ENCODE measurements around the gene MAIP1.

MAIP1 gene

DNA sequence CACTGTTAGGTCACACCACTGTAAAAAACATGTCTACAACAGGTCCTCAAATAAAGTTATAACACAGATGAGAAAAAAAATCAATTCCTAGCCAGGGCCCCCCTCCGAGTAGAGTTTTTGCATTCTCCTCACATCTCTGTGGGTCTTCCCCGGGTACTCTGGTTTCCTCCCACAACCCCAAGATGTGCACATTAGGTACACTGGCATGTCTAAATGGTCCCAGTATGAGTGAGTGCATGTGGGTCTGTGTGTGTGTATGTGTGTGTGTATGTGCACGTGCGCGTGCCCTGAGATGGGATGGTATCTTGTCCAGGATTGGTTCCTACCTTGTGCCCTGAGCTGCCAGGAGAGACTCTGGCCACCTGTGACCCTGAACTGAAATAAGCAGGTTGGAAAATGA, 5.0 kb upstream of the MAIP1 start:
- DNase-seq (ENCODE audit: low read depth in 2 of 2): no peak

DNA sequence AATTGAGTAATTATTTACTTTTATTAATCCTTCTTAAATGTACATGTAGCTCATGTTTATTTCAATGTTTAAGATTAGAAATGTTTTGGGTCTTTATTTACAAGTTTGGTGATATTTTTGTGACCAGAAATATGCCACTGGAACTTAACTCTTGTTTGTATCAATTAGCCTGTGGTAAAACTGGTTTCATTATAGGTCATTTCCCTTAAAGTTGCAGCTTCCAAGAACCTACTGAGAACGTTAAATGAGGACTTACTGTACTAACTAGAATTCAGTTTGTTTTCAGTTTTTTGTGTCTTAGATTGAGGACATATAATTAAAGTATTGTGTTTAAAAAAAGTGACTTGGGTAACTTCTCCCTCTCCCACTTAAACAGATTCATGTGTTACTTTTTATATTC, 4.4 kb upstream of the MAIP1 start:
- DNase-seq (ENCODE audit: low read depth in 2 of 2): no peak

DNA sequence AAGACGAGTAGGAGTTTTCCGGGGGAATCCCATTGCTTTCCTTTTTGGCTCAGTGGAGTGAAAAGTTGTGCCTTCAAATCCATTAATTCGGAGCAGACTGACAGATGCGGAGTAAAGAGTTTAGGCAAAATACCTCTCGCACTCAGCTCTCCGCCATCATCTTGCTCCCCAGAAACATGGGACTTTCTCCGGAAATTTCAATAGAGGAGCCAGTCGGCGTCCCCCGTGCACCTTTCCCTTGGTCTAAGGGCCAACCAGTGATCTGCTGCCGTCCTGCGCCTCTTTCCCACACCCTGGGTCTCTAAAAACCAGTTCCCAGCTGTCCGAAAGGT, 409 bp upstream of the MAIP1 start:
- no peak for DNase-seq (ENCODE audit: low read depth in 2 of 2)

DNA sequence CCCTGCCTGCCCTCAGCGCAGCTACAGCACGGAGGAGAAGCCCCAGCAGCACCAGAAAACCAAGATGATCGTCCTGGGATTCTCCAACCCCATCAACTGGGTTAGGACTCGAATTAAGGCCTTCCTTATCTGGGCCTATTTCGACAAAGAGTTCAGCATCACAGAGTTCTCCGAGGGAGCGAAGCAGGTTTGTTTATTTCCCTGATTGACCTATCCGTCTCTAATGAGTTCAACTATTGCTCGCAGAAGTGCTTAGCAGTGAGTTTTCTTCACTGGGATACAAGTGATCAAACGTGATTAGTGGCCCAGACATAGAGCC, 639 bp downstream of the MAIP1 start:
- DNase-seq (ENCODE audit: low read depth in 2 of 2): no peak

DNA sequence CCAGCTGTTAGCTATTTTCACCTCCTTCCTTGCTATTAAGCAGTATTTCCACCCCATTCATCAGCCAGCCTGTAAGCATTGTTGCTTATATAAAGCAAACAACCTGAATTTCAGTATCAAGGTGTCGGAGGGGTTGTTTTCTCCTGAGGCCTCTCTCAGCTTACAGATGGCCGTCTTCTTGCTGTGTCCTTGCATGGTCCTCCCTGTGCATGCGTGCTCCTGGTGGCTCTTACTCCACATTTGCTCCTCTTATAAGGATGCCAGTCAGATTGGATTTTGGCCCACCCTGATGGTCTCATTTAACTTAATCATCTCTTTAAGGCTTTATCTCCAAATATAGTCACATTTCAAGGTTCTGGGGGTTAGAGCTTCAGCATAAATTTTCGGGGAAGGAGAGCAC, 2.6 kb downstream of the MAIP1 start:
- DNase-seq (ENCODE audit: low read depth in 2 of 2): no peak

DNA sequence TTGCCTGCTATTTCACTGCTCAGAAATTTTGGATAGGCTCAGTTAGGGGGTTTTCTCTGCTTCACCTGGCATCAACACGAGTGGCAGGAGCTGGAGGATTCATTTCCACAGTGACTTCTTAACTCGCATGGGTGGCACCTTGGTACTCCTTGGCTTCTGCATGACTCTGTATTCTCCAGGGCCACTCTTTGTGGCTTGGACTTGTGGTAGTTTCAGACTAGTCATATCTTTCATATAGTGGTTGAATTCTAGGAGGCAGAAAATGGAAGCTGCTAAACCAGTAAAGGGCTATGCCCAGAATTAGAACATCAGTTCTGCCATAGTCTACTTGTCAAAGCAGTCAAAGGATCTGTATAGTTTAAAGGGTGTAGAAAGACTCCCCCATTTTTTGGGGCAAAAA, 6.8 kb downstream of the MAIP1 start:
- DNase-seq (ENCODE audit: low read depth in 2 of 2): no peak

DNA sequence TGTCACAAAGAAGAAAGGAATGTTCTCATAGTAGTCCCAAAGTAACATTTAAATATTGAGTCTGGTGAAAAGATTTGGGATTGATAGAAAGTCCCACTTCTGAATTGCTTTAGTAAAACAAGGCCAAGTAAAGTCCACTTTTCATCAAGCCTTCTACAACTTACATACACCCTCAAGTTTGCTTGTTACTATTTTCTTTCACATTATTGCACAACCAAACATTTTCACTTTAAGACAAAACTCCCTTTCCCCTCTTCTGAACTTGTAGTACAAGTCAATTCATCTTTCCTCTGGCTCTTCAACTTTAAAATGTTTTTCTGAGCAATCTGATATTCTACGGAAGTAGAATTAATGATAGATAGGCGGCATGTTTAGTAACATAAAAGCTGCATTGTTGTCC, 11.0 kb downstream of the MAIP1 start:
- DNase-seq (ENCODE audit: low read depth in 2 of 2): no peak

DNA sequence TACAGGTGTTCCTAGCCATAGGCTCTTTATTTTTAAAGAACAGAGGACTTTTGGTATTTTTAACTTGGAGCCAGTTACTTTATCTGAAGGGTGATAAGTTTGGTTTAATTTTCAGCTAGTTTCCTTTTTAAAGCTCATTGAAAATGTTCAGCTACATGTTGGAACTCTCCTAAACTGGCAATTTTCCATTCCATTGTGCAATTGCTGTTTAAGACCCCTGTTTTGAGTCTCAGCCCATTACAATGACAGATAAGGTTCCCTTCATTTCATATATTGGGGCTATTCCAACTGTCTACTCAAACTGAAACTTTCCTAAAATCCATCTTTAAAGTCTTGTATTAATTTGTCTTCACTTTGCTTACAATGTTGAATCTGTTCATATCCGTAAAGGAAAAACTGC, 11.6 kb downstream of the MAIP1 start:
- no peak for DNase-seq (ENCODE audit: low read depth in 2 of 2)

DNA sequence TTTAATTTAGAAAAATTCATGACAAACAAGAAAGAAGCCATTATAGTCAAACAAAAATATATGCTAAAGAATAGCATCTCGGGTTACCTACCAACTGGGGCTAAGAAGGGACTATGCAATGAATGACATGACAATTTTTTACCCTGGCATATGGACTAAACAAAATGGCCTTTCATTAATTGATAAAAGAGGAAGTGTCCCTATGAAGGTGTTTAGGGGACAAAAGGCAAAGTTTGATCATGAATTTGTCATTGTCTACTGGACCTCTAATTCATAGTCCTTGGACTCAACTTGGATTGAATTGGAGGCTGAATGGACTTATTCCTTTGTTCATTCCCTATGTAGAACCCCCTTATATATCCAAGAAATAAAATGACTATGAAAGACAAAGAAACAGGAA, 12.7 kb downstream of the MAIP1 start:
- no peak for DNase-seq (ENCODE audit: low read depth in 2 of 2)

DNA sequence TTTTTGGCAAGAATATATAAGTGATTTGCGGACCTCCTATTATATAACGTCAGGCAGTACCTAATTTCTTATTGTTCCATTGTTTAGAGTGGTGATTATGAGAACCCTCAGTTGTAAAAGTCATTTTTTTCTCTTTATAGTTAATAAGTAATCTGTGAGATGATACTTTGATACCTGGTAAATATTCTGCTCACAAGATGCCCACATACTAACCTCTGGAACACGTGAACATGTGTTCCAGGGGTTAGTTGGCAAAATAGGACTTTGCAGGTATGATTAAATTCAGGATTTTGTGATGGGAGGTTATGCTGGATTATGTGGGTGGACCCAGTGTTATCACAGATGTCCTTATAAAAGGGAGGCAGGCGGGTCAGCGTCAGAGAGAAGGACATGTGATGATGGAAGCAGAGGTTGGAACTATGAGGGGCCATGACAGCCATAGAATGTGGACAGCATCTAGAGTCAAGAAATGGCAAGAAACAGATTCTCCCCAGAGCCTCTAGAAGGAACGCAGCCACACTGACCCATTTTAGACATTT, 16.8 kb downstream of the MAIP1 start:
- no peak for DNase-seq (ENCODE audit: low read depth in 2 of 2)

DNA sequence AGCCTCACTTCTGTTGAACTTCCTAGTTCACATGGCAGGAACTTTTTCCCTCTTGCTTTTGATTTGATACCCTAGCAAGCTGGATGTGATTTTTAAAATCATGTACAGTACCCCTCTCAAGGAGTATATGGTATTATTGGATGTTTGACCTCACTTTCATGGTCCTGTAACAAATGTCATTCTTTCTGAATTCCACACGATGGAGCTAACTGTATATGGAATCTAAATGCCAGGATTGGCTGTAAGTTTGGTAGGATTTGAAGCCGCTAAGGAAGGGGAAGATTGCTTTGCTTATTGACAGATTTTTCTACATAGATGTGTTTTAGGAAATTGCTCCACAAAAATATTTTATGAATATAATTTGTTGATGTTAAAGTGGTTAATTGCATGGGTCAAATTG, 18.3 kb downstream of the MAIP1 start:
- DNase-seq (ENCODE audit: low read depth in 2 of 2): no peak

DNA sequence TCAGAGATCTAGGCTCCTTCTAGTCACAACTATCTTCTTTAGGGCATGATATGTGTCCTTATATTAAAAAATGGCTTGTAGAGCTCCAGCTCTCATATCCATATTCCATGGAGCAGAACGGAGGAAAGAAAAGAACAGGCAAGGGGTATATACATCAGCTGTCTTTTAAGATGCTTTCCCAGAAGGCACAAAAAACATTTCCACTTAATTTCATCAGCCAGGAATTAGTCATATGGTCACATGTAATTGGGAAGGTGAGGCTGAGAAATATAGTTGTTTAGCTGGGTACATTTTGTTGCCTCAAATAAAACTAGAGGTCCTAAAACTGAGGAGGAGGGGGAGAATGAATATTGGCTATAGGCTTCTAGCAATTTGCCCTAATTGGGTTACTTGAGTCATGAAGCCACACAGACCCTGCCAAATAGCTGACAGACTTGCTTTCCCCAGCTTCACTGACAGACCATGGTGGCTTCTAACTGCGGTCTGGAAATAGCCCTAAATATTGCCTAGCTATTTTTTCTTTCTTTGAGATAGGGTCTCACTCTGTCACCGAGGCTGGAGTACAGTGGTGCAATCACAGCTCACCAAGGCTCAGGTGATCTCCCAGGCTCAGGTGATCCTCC, 20.0 kb downstream of the MAIP1 start:
- DNase-seq (ENCODE audit: low read depth in 2 of 2): no peak

DNA sequence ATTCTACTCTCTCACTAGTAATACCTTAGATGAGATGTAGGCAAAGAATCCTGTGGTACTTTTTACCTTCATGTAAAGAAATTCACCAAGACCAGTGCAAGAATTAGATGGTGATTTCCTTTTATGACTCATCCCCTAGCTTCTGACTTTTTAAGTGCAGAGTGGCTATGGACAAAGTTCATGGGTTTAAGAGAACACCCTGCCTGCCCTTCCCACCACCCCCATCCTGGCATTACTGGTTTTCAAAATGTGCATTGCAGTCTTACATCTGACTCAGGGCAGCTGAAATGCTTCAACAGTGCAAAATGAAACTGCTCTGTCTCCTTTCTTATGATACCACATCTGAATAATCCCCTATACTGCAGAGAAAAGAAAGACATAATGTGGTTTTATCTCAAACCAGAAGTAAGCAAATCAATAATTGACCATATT, 22.6 kb downstream of the MAIP1 start:
- DNase-seq (ENCODE audit: low read depth in 2 of 2): no peak

DNA sequence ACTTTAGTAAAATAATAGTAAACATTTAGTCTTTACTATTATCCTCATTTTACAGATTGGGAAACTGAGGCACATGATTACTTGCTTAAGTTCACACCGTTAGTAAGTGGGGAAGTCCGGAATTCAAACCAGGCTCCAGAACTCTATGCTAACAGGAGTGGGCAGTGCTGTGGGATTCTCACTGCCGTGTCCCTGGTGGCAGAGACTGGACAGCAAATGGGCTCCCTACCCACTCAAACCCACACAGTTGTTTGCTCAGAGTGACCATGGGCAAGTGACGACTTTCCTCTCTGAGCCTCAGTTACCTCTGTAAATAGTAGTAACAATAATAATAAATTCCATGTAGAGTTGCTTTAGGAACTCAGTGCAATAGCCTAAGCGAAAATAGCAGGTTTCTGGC, 24.0 kb downstream of the MAIP1 start:
- no peak for DNase-seq (ENCODE audit: low read depth in 2 of 2)

DNA sequence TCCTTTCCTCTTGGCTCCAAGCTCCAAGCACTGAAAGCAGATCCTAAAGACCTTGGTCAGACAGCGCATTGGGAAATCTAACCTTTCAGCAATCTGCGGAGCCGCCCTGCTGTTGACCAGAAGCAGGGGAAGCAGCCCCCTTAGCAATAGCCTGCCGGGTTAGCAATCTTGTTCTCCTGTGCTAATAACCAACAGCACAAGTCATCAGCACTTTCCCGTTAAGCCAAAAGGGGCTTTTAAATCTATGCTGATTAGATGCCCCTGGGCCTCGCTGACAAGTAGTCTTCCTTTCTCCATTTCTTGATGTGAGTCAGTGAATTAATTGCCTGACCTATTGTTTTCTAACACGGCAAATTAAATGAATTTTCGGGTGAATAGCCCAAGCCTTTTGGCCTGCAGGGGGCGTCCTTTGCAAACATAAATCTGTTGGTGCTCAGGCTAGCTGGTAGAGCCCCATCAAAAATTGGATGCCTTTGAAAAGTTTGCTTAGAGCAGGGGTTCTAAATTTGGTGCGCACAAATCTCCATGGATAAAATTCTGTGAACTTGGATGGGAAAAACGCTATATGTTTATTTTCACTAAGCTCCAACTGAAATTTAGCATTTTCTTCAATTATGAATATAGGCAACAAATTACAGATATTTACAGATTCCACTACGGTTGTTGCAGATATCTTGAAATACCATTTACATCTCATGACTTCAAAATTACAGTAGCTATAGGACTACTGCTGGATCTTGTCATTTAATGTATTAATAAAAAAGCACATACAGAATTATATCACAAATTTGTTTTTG, 24.6 kb downstream of the MAIP1 start:
- DNase-seq (ENCODE audit: low read depth in 2 of 2): peak; percentile 78 to 84

DNA sequence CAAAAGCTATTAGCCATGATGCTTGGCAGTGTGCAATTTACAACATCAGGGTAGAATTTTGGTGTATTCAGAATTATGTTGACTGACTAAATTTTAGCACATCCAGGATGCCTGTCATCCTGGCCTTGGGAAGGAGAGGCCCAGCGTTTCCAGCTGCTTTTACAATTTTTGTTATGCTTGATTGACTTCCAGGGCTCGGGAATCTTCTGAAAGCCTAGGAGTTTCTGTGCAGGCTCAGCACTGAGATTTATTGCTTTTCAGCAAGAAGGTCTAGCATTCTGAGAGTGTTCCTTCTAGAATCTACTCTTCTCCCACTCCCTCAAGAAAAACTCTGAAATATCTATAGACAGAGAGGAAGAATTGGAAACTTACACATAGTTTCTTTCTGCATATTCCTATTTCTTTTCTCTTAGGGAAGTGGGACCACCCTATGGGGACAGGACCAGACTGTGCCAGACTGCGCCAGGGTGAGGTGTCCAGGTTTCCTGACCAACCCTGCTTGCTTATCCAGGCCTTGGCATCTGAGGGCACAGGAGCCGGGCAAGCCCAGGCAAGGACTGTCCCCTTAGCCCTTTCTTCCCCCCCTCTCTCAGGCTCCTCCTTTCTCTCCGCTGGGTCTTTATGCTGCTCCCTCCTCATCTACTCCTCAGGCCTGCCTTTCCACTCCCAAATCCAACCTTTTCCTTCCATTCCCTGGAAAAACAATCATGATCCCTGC, 26.9 kb downstream of the MAIP1 start:
- DNase-seq (ENCODE audit: low read depth in 2 of 2): no peak

DNA sequence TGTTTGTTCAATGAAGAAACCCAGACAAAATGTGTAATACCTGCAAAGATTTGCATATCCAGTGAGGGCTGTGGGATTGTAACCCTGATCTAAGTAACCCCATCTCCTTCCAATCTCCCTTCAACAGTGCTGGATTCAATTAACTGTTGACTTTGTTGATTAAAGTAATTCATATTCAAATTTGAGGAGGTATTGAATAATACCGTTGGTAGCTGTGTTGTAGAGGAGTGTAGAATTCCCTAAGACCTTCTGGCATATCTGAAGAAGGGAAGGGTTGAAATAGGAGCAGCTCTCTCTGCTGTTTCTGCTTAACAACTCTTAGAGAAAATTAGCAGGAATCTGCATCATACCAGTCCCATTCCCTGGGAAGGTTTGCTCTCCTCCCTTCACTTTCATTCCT, 28.2 kb downstream of the MAIP1 start:
- DNase-seq (ENCODE audit: low read depth in 2 of 2): no peak

DNA sequence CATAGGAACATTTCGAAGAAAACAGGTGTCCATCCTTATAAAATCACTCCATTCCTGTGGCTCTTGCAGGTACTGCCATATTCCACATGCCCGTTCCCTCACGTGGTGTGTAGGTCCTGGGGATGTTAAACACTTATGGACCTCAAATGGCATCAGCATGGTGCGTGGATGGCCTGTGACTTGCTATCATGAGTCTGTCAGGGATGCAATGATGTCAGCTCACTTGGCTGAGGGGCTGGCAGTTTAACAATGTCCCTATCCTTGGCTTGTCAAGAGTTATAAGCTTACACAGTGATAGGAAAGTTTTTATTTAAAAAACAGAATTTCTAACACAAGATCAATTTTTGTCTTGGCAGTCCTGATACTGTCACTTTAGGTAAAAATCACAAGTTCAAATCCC, 28.8 kb downstream of the MAIP1 start:
- DNase-seq (ENCODE audit: low read depth in 2 of 2): no peak

DNA sequence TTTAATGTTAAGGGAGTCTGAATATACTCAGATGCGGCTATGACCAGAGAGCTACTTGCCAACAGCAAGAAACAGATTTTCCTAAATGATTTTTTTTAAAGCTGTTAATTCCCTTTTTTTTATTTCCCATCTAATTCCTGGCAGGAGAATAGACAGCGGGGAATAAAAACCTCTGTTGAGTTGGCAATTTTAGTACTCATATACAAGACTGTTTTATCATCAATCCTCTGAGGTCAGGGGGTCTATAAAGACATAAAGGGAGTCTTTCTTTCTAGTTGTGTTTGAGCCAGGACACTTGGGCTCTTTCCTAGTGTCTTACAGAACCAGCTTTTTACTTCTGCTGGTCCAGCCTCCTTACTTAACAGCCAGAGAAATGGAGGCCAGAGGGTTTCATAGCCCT, 29.4 kb downstream of the MAIP1 start:
- no peak for DNase-seq (ENCODE audit: low read depth in 2 of 2)

DNA sequence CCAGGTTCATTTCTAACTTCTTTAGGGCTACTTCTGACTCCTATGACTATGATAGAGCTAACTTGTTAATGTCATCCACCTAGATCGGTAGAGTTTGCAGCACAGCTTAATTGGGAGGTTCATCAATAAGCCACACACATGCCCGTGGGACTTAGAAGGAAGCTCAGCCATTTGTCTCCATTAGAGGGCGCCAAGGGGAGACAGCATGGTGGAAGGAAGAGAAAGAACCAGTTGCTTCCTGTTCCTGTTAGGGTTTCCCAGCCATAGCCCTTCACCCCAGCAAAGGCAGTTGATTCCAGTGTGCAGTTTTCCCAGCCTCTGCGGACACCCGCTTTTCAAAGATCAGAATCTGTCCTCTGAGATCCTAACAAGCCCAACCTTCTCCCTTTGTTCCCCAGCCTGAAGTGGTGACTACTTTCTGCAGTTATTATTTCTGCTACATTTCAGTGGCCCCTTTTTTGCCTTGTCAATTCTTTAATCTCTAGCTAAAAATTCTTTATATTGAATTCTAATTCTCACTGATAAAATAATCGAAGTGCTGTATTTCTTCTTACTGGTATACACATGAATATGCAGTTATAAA, 30.3 kb downstream of the MAIP1 start:
- peak; percentile 10 to 22 for DNase-seq (ENCODE audit: low read depth in 2 of 2)

DNA sequence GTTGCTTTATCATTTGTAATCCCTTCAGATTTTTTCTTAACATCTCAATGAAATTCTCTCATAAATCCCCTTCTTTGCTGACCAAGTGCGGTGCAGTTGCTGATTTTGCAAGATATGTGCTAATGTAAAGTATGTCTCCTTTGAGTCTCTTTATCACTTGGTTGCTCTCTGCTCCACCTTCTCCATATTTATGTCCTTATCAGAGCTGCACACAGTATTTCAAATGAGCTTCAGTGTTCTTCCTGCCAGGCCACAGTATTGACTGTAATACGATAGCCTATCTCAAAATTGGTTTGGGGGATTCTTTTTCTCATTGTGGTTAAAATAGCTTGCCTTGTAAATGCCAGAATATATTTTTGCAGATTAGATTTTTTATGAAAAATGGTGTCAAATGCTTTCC, 32.2 kb downstream of the MAIP1 start:
- DNase-seq (ENCODE audit: low read depth in 2 of 2): no peak

DNA sequence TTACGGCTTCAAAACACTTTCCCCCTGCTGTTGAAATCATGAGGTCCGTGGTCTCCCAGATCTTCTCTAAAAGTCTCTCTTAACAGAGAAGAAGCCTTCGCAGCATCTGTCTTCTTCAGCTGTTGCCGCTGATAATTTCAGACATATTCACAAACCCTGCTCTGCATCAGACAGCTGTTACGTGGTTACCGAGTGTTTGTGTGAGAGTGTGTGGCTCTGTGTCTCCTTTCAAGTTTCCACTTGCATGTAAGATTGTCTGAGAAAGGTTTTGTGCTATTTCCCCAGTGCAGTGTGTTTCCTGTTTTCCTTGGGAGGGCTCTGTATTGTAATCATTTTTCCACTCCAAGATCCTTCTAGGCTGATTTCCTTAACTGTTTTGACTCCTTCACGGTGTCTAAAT, 32.8 kb downstream of the MAIP1 start:
- no peak for DNase-seq (ENCODE audit: low read depth in 2 of 2)

DNA sequence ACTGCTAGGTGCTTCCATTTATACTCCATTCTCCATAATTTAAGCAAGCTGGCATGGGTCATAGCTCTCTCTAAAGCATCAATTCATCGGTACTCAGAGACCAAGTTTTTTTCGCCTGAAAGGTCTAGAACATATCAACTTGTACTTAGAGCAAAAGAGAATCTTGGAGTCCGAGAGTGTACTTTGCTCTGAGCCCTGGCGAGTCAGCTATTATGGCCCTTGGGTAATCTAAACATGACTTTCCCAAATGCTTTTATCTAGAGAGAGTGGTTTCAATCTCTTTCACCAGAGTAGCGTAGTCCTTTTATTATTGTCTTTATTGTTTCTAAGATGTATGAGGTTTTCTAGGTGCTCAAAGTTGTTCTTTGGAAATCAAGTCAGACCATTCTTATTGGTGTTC, 34.4 kb downstream of the MAIP1 start:
- DNase-seq (ENCODE audit: low read depth in 2 of 2): no peak
